ENCODE data around the gene PALB2. TPM values are rescaled to one million over a fixed set of nuclear protein-coding genes. Genes with fewer than 3 reads are reported as not detected.
"Not testable (repeated sequence)": the region's sequence is repeated elsewhere in the genome, so short reads cannot be mapped to it uniquely, and the experiment has no call there.

The PALB2 gene
- total and polyA plus RNA-seq, 3 donors from 2014 or later = 14.4 to 26.8 (median 24.6) TPM

DNA sequence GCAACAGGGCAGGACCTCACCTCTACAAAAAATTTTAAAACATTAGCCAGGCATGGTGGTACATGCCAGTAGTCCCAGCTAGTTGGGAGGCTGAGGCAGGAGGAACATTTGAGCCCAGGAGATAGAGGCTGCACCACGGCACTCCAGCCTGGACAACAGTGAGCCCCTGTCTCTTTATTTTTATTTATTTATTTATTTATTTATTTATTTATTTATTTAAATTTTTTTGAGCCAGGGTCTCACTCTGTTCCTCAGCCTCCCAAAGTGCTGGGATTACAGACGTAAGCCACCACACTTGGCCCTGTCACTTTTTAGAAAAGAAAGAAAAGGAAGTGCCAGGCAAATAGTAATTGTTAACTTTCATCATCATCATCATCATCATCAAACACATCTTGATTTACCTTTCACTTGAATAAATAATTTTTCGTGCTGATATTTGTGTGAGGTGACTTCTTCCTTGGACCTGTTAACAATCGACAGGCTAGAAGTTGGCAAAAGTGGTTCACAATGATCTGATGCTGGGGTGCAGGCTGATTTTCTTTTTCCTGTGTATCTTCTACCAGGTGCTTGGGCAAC is 6.6 kb downstream of the PALB2 start:
- no peaks in the 10 kb centered on the region for H3K9me3 ChIP-seq
- H3K27ac ChIP-seq = no peak overlapping the region
- 93% methylated on average over 4 of the region's 4 CpGs for WGBS, 2 donors
- intact Hi-C loops (cut with DNase I; ENCODE audit: low total_unique reads) = no loop called here
- no peaks in the 10 kb centered on the region for H3K27me3 ChIP-seq
- peaks cover 4% of the 10 kb centered on the region for H3K4me1 ChIP-seq
- TF ChIP-seq POLR2A (IDR thresholded peaks at IDR 0.05) (no peak), CTCF (IDR thresholded peaks at IDR 0.05) (no peak)
- DNase-seq = no peak
- no peak overlapping the region for H3K4me3 ChIP-seq
- H3K36me3 ChIP-seq (ENCODE audit: low read depth, missing control alignments) = no peaks in the 10 kb centered on the region

DNA sequence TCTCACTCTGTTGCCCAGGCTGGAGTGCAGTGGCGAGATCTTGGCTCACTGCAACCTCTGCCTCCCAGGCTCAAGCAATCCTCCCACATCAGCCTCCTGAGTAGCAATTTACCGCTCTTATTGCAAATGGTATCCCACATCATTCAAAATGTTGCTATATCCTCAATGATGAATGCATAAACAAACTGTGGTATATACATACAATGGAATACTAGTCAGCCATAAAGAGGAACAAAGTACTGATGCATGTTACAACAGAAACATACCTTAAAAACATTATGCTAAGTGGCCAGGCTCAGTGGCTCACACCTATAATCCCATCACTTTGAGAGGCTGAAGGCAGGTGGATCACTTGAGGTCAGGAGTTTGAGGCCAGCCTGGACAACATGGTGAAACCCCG is 9.2 kb downstream of the PALB2 start:
- H3K36me3 ChIP-seq (ENCODE audit: low read depth, missing control alignments); H3K27ac ChIP-seq; H3K4me3 ChIP-seq; H3K27me3 ChIP-seq; H3K4me1 ChIP-seq; DNase-seq; intact Hi-C loops (cut with DNase I; ENCODE audit: low total_unique reads); H3K9me3 ChIP-seq: not testable (repeated sequence)
- WGBS, 2 donors = 74 to 78% methylated on average over 3 of the region's 3 CpGs

DNA sequence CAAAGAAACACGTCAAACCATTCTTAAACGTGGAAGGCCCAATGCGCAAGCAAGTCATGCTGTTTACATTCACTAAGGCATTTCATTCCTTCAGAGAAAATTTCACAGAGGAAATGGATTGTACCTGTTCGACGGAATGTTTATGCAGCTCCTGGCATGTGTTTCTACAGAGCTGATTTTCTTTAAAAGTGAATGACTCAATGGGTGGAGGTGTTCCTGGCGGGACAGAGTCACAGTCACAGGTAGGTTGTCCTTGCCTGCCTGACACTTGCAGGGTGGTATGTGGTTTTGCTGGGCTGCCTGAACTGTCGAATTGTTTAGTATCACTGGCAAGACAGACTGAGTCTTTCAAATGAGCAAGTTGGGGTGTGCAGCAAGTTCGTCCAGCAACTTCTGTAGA is 11.6 kb downstream of the PALB2 start:
- intact Hi-C loops (cut with DNase I; ENCODE audit: low total_unique reads) = no loop called here
- Histone ChIP-seq H3K4me3 (no peak overlapping the region), H3K27ac (no peak overlapping the region), H3K9me3 (no peaks in the 10 kb centered on the region), H3K4me1 (no peaks in the 10 kb centered on the region), H3K27me3 (no peaks in the 10 kb centered on the region), H3K36me3 (ENCODE audit: low read depth, missing control alignments) (no peaks in the 10 kb centered on the region)
- TF ChIP-seq CTCF (IDR thresholded peaks at IDR 0.05) = no peak
- no peak for TF ChIP-seq POLR2A (IDR thresholded peaks at IDR 0.05)
- WGBS, 2 donors = 90 to 94% methylated on average over 8 of the region's 8 CpGs
- DNase-seq = no peak

DNA sequence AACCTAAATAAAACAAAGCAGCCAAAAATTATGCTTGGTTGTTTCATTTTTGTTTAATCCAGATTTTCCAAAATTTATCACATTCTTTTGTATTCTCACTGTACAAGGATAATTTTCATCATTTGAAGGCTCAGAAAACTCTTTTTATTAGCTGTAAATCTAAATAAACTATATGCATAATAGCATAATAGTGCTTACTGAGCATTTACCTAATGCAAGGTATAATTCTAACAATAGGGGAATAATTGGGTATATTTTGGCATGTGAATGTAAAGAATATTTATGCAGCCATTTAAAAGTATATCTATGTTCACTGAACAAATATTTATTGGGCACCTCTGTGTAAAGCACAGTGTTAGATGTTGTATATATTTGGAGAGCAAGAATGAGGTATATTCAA is 17.0 kb downstream of the PALB2 start:
- no peaks in the 10 kb centered on the region for H3K4me1 ChIP-seq
- H3K27me3 ChIP-seq = no peaks in the 10 kb centered on the region
- TF ChIP-seq CTCF (IDR thresholded peaks at IDR 0.05) = no peak
- no peak for TF ChIP-seq POLR2A (IDR thresholded peaks at IDR 0.05)
- intact Hi-C loops (cut with DNase I; ENCODE audit: low total_unique reads) = no loop called here
- no peaks in the 10 kb centered on the region for H3K36me3 ChIP-seq (ENCODE audit: low read depth, missing control alignments)
- H3K27ac ChIP-seq = no peak overlapping the region
- H3K4me3 ChIP-seq = no peak overlapping the region
- H3K9me3 ChIP-seq = no peaks in the 10 kb centered on the region
- no peak for DNase-seq

DNA sequence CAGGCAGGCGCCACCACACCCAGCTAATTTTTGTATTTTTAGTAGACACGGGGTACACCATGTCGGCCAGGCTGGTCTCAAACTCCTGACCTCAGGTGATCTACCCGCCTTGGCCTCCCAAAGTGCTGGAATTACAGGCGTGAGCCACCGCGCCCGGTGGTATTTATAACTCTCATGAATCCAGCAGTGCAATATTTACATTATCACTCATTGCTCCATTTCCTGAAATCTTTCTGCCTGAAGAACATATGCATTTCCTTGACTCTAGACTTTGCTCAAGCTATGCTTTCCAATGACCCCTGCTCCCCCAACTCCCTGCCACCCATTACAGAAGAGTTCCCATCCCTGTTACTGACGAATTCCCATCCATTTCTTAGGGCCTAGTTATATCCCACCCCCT is 25.3 kb downstream of the PALB2 start:
- TF ChIP-seq CTCF (IDR thresholded peaks at IDR 0.05) (no peak), POLR2A (IDR thresholded peaks at IDR 0.05) (no peak)
- H3K36me3 ChIP-seq (ENCODE audit: low read depth, missing control alignments) = no peaks in the 10 kb centered on the region
- H3K9me3 ChIP-seq = no peaks in the 10 kb centered on the region
- H3K4me3 ChIP-seq = no peak overlapping the region
- 92 to 96% methylated on average over 9 of the region's 9 CpGs for WGBS, 2 donors
- intact Hi-C loops (cut with DNase I; ENCODE audit: low total_unique reads) = no loop called here
- DNase-seq = no peak
- H3K4me1 ChIP-seq = no peaks in the 10 kb centered on the region
- H3K27ac ChIP-seq = no peak overlapping the region
- no peaks in the 10 kb centered on the region for H3K27me3 ChIP-seq

Measured in testis (tissue), 3 donors.